NOMO-1 treated with dmso at 0.1 percent for 144 hours (cell line): ENCODE results near the gene LINC00305.

Source experiments
- DNase-seq: peaks from one replicate; lab custom pipeline; 2025; ENCODE audit not compliant: unreplicated experiment; lab: John Stamatoyannopoulos, UW

LINC00305 gene

DNA sequence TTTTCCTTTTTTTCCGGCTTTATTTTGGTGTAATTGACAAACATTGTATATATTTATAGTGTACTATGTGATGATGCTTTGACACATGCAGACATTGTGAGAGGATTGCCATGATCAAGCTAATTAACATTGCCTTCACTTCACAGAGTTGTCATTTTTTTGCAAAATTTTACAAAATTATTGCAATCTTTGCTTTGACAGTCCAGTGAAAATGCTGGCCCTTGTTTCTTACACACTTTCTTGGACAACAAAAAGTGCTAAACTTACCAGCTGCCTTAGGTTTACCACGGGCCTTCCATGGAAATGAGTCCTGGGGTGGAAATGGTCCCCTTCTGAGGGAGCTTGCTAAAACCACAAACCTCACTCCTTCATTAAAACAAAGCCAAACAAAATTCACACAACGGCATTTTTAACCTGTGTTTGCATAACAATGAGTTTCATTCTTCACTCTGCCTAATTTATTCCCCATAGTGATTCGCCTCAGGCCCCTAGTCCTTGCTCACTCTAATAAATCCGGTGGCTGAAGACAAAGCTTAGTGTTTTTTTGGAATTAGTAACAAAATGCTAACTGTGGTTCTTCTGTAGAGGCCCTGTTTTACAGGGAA lies 32.2 kb downstream of the LINC00305 start:
- no peak for DNase-seq

GRCh38 chr18:64115881-64116280 lies 33.0 kb downstream of the LINC00305 start:
- DNase-seq = no peak

- no peak for DNase-seq
Observed at GRCh38 chr18:64111950-64112349, 36.9 kb downstream of the LINC00305 start.

- DNase-seq = no peak
Observed at GRCh38 chr18:64110692-64111480, 38.0 kb downstream of the LINC00305 start.

GRCh38 chr18:64103986-64104385 lies 44.9 kb downstream of the LINC00305 start:
- DNase-seq = no peak

GRCh38 chr18:64100116-64100922 lies 48.6 kb downstream of the LINC00305 start:
- DNase-seq = no peak

- no peak for DNase-seq
Observed at GRCh38 chr18:64099244-64099643, 49.6 kb downstream of the LINC00305 start.

DNA sequence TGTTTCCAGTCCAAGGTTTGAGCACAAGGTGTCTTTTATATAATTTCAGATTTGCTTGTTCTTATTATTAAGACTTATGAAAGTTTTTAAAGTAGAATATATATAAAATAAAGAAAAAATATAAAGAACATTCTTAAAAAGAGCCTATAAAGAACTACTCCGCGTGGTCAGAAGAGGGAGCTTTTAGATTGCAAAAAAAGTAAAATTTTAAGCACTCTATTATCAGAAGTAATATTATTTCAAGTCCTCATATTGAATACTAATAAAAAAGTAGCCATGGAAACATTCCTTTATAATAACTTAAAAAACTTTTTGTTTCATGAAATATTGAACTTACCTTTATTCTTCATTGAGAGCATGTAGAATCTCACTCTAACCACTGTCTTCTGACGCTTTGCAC lies 51.4 kb downstream of the LINC00305 start:
- no peak for DNase-seq

DNA sequence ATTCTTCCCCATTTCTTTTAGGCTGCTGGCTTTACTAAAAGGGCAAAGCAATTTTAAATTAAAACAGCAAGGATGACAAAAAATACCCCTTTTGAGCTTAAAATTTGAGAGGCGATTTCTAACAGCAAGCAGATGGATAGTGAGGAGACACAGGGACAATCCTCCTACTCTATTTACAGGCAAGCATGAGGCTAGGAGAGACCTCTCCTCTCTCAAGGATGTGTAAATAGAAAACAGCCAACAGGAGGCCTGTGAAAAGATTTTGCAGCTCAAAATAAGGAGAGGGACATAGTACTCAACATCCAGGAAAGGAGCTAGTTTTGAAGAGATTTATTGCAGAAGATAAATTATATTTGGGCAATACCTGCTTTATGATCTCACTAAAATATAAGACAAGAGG lies 53.8 kb downstream of the LINC00305 start:
- DNase-seq = no peak

DNA sequence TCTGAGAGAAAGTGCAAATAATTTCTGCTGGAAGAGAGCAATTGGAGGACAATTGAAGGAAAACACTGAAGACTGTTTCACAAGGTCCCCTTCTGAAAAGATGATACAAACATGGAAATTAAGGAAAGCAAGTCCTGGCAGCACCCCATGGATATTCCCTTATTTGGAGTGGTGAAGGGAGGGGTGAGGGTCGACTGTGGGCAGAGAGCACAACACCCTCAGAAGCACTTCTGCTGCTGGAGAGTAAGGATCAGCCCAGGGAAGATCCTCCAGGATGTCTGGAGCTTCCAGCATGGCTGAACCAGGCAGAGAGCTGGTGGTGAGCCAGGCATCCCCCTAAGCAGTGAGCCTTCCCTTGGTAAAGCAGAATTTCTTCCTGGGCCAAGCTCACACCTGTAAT lies 54.7 kb downstream of the LINC00305 start:
- no peak for DNase-seq

GRCh38 chr18:64091526-64091925 lies 57.4 kb downstream of the LINC00305 start:
- no peak for DNase-seq

GRCh38 chr18:64090876-64091275 lies 58.0 kb downstream of the LINC00305 start:
- DNase-seq = no peak

GRCh38 chr18:64083916-64084315 lies 65.0 kb downstream of the LINC00305 start:
- no peak for DNase-seq

GRCh38 chr18:64082513-64082912 lies 66.4 kb downstream of the LINC00305 start:
- DNase-seq = no peak

DNA sequence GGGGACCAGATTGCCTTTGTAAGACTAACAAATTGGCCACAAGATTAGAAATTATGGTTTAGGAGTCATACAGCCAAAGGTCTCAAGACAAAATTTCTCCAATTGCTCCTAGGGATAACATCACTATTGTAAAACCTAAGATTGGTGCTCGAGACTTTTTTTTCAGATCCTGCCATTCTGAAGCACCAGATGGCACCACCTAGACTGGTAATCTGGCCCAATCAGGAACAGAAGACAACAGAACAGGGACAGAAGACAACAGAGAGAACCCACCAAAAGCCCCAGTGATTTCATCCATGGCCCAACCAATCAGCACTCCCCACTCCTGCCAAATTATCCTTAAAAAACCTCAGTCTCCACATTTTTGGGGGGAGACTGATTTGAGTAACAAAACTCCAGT lies 66.8 kb downstream of the LINC00305 start:
- no peak for DNase-seq

GRCh38 chr18:64073971-64074370 lies 74.9 kb downstream of the LINC00305 start:
- DNase-seq = no peak

- no peak for DNase-seq
Observed at GRCh38 chr18:64055019-64055418, 93.9 kb downstream of the LINC00305 start.

- DNase-seq = no peak
Observed at GRCh38 chr18:64053246-64053645, 95.6 kb downstream of the LINC00305 start.

- no peak for DNase-seq
Observed at GRCh38 chr18:64052772-64053171, 96.1 kb downstream of the LINC00305 start.

- DNase-seq = no peak
Observed at GRCh38 chr18:64044616-64045015, 104.3 kb downstream of the LINC00305 start.

GRCh38 chr18:64042728-64043358 lies 106.0 kb downstream of the LINC00305 start:
- no peak for DNase-seq
